GM10248 (cell line): ENCODE measurements around the gene ABCA10.

Experiments
- CTCF ChIA-PET: fragments of 300-600 bp; sonication (Branson Sonifier 250); formaldehyde crosslinking; extraction: SDS; loops from one replicate; lab custom pipeline; 2021; ENCODE audit warnings: antibody characterized with exemption; lab: Yijun Ruan, JAX
- POLR2A ChIA-PET: fragments of 350-650 bp; sonication (Branson Sonifier 250); formaldehyde crosslinking; extraction: SDS; loops from one replicate; lab custom pipeline; 2020; ENCODE audit warnings: antibody characterized with exemption; lab: Yijun Ruan, JAX
- DNase-seq: peaks from one replicate; pipeline ENCODE4 v3.0.0; 2012; ENCODE audit errors: extremely low spot score
- TF ChIP-seq, protein P1 (sequence below): IDR thresholded peaks from 2 replicates; pipeline ENCODE4 v1.5.1; 2012; ENCODE audit warnings: mild to moderate bottlenecking, low read depth; ENCODE audit errors: extremely low read depth, missing control alignments, control extremely low read depth

ABCA10 gene

DNA sequence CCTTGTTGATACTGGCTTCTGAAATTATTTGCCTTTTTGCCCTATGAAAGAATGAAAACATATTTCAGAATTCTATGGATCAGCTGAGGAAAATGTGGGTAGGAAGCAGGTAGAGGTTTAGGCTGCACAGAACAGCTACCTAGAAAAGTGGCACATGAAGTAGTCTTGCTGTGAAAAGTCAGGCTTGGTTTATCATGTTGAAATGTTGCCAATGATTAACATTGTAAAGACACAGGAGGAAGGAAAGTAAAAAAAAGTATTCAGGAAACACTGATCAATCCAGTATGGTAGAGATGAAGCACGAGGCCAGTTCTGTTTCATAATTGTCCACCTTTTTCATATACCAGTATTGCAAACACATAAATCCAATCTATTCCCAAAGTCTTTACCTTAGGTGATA, 116.8 kb downstream of the ABCA10 start:
- TF ChIP-seq, protein P1, sequence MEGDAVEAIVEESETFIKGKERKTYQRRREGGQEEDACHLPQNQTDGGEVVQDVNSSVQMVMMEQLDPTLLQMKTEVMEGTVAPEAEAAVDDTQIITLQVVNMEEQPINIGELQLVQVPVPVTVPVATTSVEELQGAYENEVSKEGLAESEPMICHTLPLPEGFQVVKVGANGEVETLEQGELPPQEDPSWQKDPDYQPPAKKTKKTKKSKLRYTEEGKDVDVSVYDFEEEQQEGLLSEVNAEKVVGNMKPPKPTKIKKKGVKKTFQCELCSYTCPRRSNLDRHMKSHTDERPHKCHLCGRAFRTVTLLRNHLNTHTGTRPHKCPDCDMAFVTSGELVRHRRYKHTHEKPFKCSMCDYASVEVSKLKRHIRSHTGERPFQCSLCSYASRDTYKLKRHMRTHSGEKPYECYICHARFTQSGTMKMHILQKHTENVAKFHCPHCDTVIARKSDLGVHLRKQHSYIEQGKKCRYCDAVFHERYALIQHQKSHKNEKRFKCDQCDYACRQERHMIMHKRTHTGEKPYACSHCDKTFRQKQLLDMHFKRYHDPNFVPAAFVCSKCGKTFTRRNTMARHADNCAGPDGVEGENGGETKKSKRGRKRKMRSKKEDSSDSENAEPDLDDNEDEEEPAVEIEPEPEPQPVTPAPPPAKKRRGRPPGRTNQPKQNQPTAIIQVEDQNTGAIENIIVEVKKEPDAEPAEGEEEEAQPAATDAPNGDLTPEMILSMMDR, result no peak
- DNase-seq, result no peak
- CTCF ChIA-PET, result interaction anchor here (2.0 kb wide), 1 partner anchor 9 kb away, joined by 9 read pairs; no protein-coding TSS in a partner anchor
- POLR2A ChIA-PET, result no interaction called here

DNA sequence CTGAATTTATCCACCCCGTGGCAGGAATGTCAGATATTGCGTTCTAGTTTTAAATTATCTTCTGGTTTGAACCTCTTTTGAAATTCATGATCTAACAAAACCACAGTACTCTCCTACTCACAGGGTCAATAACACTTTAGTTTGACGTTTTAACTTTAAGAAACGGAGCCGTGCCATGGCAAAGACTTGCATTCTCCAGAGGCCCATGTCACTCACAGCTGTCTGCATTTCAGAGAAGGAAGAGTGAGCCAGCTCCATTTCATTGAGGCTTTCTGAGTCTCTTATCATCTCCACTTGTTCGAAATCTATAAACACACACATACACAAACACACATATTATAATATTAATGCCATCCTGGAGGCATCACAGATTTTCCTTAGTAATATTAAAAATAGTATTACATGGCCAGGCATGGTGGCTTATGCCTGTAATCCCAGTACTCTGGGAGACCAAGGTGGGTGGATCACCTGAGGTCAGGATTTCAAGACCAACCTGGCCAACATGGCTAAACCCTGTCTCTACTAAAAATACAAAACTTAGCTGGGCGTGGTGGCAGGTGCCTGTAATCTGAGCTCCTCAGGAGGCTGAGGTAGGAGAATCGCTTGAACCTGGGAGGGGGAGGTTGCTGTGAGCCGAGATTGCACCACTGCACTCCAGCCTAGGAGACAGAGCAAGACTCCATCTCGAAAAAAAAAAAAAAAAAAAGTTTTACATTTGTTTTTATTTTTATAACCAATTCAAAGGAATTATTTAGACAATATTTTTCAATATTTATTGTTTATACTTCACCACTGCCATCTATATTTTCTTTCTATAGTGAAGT, 122.5 kb downstream of the ABCA10 start:
- ChIA-PET CTCF (interaction anchor here (0.8 to 1.6 kb wide), 2 partner anchors 8 to 289 kb away, joined by 3 to 4 read pairs; no protein-coding TSS in a partner anchor), POLR2A (no interaction called here)
- no peak for DNase-seq
- TF ChIP-seq, protein P1, result no peak

DNA sequence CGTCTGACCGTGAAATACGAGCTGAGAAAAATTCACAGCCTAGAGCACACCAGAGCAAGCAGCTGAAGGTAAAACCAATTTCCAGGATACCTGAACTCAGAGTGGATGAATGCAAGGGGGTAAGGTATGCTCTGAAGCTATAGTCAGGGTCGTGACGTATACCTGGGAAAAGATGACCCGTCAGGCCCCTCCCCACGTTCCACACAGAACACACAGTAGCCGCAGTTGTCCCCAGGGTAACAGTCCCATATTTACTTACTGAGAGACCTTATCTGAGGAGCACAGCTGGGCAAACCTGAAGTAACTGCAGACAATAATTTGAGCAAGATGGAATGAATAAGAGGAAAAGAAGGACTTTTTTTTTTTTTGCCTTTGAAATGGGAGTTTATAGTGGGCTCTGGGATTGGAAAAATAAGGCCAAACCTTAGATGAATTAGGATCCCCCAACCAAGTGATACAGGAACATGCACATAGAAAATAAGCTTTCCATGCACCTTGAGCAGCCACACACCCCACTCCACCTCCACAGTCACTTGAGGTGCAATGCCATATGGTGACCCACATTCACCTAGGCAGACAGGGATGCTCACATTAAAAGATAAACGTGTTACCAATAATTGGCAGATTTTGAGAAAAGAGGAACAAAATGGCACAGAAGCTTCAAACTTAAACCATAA, 124.9 kb downstream of the ABCA10 start:
- TF ChIP-seq, protein P1, result no peak
- DNase-seq, result no peak
- ChIA-PET CTCF (interaction anchor here (1.0 to 2.2 kb wide), 4 partner anchors 7 to 84 kb away, joined by 3 to 9 read pairs (median 5); no protein-coding TSS in a partner anchor), POLR2A (interaction anchor here (0.5 kb wide), 1 partner anchor 1347 kb away, joined by 3 read pairs; no protein-coding TSS in a partner anchor)

DNA sequence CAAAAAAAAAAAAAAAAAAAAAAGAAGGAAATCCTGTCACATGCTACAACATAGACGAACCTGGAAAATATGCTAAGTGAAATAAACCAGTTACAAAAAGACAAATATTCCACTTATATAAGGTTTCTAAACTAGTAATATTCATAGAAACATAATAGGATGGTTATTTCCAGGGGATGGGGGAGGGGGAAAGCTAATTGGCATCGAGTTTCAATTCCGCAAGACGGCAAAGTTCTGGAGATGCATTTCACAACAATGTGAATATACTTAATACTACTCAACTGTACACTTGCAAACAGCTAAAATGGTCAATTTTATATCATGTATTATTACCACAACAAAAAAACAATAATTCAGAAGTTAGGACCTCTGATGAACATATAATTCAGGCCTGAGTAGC, 130.0 kb downstream of the ABCA10 start:
- ChIA-PET CTCF (interaction anchor here (0.7 to 1.7 kb wide), 4 partner anchors 8 to 13 kb away, joined by 3 to 4 read pairs (median 4); no protein-coding TSS in a partner anchor), POLR2A (no interaction called here)
- DNase-seq, result no peak
- TF ChIP-seq, protein P1, result no peak
